ENCODE data around the gene IL10RB.

- TF ChIP-seq POLR2AphosphoS5 (IDR thresholded peaks at IDR 0.05) (no peak), CTCF (IDR thresholded peaks at IDR 0.05) (no peak), POLR2A (IDR thresholded peaks at IDR 0.05) (no peak)
Observed at GRCh38 chr21:33228455-33228854, 37.7 kb upstream of the IL10RB start.
